BE2C (cell line): ENCODE data around the gene MAP3K19.

Experiments
- DNase-seq: peaks from one replicate; pipeline ENCODE4 v3.0.0-alpha.2; 2020
- H3K27me3 ChIP-seq: fragments of 250-450 bp; sonication (Bioruptor Pico); 2 replicates; pipeline ENCODE4 v1.5.1; 2020; ENCODE audit warnings: mild to moderate bottlenecking
- H3K36me3 ChIP-seq: fragments of 250-450 bp; sonication (Bioruptor Pico); 2 replicates; pipeline ENCODE4 v1.5.1; 2020; ENCODE audit warnings: mild to moderate bottlenecking
- H3K4me1 ChIP-seq: fragments of 250-450 bp; sonication (Bioruptor Pico); 2 replicates; pipeline ENCODE4 v1.5.1; 2020
- H3K4me3 ChIP-seq: 2 replicates; pipeline ENCODE4 v1.5.1; 2011; ENCODE audit warnings: low read depth, low read length
- H3K9me3 ChIP-seq: fragments of 250-450 bp; sonication (Bioruptor Pico); 2 replicates; pipeline ENCODE4 v1.5.1; 2020
- TF ChIP-seq, protein P1 (sequence below): IDR thresholded peaks from 2 replicates; pipeline ENCODE4 v1.5.1; 2012; ENCODE audit warnings: mild to moderate bottlenecking, low read depth, low read length

The MAP3K19 gene

DNA sequence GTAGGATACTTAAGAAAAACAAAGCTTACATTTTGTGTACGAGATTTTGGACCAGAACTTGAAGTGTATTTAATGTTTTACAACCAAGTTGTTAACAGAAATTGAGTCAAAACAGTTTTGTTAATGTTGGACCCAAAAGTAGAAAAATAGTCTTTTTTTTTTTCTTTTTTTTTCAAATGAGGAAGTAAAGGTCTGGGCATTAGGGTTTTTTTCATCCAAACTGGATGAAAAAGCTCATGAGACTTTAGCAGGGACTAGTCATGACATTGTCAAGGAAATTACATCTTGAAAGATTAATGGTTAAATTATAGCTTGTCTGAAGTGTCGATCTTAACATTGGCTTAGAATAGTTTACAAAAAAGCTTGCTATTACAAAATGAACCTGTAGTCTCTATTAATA lies 96.4 kb downstream of the MAP3K19 start:
- H3K4me3 ChIP-seq: no peak overlapping the region
- no peak for DNase-seq
- no peaks in the 10 kb centered on the region for H3K4me1 ChIP-seq
- H3K27me3 ChIP-seq: no peaks in the 10 kb centered on the region
- no peaks in the 10 kb centered on the region for H3K9me3 ChIP-seq
- TF ChIP-seq, protein P1, sequence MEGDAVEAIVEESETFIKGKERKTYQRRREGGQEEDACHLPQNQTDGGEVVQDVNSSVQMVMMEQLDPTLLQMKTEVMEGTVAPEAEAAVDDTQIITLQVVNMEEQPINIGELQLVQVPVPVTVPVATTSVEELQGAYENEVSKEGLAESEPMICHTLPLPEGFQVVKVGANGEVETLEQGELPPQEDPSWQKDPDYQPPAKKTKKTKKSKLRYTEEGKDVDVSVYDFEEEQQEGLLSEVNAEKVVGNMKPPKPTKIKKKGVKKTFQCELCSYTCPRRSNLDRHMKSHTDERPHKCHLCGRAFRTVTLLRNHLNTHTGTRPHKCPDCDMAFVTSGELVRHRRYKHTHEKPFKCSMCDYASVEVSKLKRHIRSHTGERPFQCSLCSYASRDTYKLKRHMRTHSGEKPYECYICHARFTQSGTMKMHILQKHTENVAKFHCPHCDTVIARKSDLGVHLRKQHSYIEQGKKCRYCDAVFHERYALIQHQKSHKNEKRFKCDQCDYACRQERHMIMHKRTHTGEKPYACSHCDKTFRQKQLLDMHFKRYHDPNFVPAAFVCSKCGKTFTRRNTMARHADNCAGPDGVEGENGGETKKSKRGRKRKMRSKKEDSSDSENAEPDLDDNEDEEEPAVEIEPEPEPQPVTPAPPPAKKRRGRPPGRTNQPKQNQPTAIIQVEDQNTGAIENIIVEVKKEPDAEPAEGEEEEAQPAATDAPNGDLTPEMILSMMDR: no peak
- H3K36me3 ChIP-seq: peaks cover 28% of the 10 kb centered on the region

DNA sequence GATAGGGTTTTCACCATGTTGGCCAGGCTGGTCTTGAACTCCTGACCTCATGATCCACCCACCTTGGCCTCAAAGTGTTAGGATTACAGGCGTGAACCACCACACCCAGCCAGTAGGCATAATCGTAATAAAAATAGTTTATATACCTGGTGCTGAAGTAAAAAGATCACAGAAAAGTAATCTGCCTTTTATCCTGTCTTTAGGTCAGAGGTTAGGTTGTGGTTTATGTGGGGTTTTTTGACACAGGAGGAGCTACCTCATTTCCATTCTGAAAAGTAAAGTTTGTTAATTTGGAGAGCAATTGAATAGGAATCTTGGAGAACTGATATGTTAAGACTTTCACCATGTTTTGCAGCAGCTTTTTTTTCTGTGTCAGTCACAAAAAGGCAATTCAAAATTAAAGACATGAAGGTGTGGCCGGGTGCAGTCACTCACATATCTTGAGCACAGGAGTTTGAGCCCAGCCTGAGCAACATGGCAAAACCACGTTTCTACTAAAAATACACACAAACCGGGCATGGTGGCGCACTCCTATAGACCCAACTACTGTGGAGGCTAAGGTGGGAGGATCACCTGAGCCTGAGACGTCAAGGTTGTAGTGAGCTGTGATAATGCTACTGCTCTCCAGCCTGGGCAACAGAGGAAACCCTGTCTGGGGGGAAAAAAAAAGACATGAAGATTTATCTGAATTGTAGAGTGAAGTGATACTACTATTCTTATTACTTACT lies 97.1 kb downstream of the MAP3K19 start:
- Histone ChIP-seq H3K4me3 (no peak overlapping the region), H3K9me3 (no peaks in the 10 kb centered on the region), H3K36me3 (peaks cover 28% of the 10 kb centered on the region), H3K27me3 (no peaks in the 10 kb centered on the region), H3K4me1 (no peaks in the 10 kb centered on the region)
- DNase-seq: no peak
- TF ChIP-seq, protein P1: no peak

DNA sequence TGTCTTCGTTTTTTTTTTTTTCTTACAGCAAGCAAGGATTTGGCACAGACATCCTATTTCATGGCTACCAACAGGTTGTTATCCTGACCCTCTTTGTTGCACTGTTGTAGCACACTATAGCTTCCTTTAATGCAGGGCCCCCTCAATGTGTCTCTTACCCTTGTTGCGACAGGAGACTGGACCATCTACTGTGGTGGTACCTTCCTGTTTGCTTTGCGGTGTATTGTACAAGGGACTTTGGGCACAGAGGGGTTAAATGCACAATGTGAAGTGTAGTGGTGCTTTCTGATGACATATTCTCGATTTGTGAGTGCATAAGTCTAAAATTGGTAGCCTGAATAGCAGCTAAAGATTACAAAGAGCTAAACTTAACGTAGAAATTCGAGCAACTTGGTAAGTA lies 101.2 kb downstream of the MAP3K19 start:
- Histone ChIP-seq H3K36me3 (peaks cover 11% of the 10 kb centered on the region), H3K4me1 (no peaks in the 10 kb centered on the region), H3K27me3 (no peaks in the 10 kb centered on the region), H3K4me3 (no peak overlapping the region), H3K9me3 (no peaks in the 10 kb centered on the region)
- TF ChIP-seq, protein P1: no peak
- DNase-seq: no peak

DNA sequence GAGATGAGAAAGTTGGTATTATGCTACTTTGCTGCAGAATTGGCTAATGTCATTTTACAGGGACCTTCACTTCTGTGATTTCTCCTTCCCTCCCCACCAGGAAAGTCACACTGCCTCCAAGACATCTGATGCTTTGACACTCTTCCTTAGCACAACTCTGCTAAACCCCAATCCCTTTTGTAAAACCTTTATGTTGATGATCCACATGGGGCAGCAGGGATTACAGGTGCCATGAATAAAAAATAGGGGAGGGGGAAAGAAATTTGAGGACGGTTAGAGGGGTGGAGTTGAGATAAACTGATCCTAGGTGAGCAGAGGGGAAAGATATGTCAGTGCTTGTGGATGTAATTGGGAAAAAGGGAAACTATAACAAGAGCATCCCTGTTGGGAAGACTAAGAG lies 102.3 kb downstream of the MAP3K19 start:
- Histone ChIP-seq H3K27me3 (no peaks in the 10 kb centered on the region), H3K9me3 (no peaks in the 10 kb centered on the region), H3K4me1 (no peaks in the 10 kb centered on the region), H3K4me3 (no peak overlapping the region), H3K36me3 (peaks cover 11% of the 10 kb centered on the region; the same call in 1 of the 2 replicates)
- DNase-seq: no peak
- TF ChIP-seq, protein P1: no peak

DNA sequence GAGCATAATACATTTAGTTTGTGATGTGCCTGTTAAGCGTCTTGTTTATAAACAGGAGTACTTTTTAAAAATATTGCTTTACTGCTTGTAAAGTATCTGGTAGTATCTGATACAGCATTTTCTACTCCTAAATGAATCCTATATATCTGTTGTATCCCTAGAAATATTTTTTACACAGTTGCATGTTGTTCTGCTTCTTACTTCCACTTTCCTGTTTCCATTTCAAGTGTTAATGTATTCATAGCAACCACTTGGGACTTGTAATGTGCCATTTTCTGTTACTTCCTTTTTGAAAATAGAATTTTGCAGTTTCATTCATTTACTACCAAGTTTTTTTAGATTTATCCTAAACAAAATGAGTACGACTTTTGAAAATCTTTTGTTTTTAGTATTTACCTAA lies 103.7 kb downstream of the MAP3K19 start:
- no peaks in the 10 kb centered on the region for H3K4me1 ChIP-seq
- no peak for DNase-seq
- no peak overlapping the region for H3K4me3 ChIP-seq
- peaks cover 11% of the 10 kb centered on the region; the same call in 1 of the 2 replicates for H3K36me3 ChIP-seq
- TF ChIP-seq, protein P1: no peak
- no peaks in the 10 kb centered on the region for H3K27me3 ChIP-seq
- H3K9me3 ChIP-seq: no peaks in the 10 kb centered on the region

DNA sequence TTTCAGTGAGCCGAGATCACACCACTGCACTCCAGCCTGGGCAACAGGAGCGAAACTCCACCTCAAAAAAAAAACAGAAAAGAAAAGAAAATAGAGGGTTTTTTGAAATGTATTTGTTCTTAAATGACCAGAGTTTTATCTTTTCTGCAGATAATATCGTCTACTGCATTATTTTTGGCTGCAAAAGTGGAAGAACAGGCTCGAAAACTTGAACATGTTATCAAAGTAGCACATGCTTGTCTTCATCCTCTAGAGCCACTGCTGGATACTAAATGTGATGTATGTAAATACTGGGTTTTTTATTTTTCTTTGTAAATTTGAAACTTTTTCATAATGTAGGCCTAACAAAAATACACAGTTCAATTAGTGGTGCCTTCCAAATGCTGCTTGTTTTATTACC lies 110.6 kb downstream of the MAP3K19 start:
- H3K4me1 ChIP-seq: no peaks in the 10 kb centered on the region
- DNase-seq: no peak
- no peaks in the 10 kb centered on the region for H3K9me3 ChIP-seq
- no peaks in the 10 kb centered on the region for H3K27me3 ChIP-seq
- H3K36me3 ChIP-seq: peaks cover 4% of the 10 kb centered on the region
- TF ChIP-seq, protein P1: no peak
- no peak overlapping the region for H3K4me3 ChIP-seq
